HEK293 (cell line): ENCODE measurements around the gene TINCR.

Experiments
- CTCF ChIA-PET: fragments of 350-600 bp; formaldehyde crosslinking; extraction: SDS; loops from one replicate; lab custom pipeline; 2021; ENCODE audit warnings: antibody characterized with exemption; lab: Yijun Ruan, JAX
- POLR2A ChIA-PET: fragments of 300-600 bp; formaldehyde crosslinking; extraction: SDS; loops from one replicate; lab custom pipeline; 2020; ENCODE audit warnings: antibody characterized with exemption, inconsistent platforms; lab: Yijun Ruan, JAX
- H3K27ac ChIP-seq: fragments of 200-500 bp; sonication (Bioruptor generic); 2 replicates; pipeline ENCODE4 v1.5.1; 2014; ENCODE audit warnings: low read depth, low read length, control low read depth, inconsistent platforms; ENCODE audit errors: extremely low read depth
- H3K36me3 ChIP-seq, 2 experiments: fragments of 200-500 bp in 1 of 2; sonication (Bioruptor generic) in 1 of 2; 1 replicate in 1 of 2; 2 replicates in 1 of 2; pipeline ENCODE4 v1.5.1; 2014 to 2017; ENCODE audit warnings: inconsistent platforms in 2 of 2, low read length in 2 of 2; ENCODE audit not compliant: control insufficient read depth in 2 of 2, insufficient read depth in 1 of 2
- H3K4me1 ChIP-seq: fragments of 200-500 bp; sonication (Bioruptor generic); 2 replicates; pipeline ENCODE4 v1.5.1; 2014; ENCODE audit warnings: mild to moderate bottlenecking, low read length, inconsistent platforms; ENCODE audit not compliant: control insufficient read depth, insufficient read depth
- H3K4me3 ChIP-seq: 2 replicates; pipeline ENCODE4 v1.5.1; 2011; ENCODE audit warnings: low read depth, mild to moderate bottlenecking, control low read depth, low read length, moderate library complexity
- H3K9me3 ChIP-seq: fragments of 200-500 bp; sonication (Bioruptor generic); 2 replicates; pipeline ENCODE4 v1.5.1; 2014; ENCODE audit warnings: low read depth, low read length, inconsistent platforms; ENCODE audit not compliant: control insufficient read depth, insufficient read depth
- IKZF3 ChIP-seq: fragments of 450-650 bp; IDR thresholded peaks from 2 replicates; pipeline ENCODE4 v1.5.0; 2018; ENCODE audit warnings: missing biosample characterization, mild to moderate bottlenecking, missing genetic modification characterization, moderate library complexity
- SP2 ChIP-seq: fragments of 450-650 bp; formaldehyde crosslinking; IDR thresholded peaks from 2 replicates; pipeline ENCODE4 v1.5.1; 2016; ENCODE audit warnings: missing biosample characterization, missing genetic modification characterization
- ZFP69B ChIP-seq: fragments of 450-650 bp; formaldehyde crosslinking; IDR thresholded peaks from 2 replicates; pipeline ENCODE4 v1.5.1; 2016; ENCODE audit warnings: missing biosample characterization, missing genetic modification characterization
- ZIC2 ChIP-seq: fragments of 450-650 bp; formaldehyde crosslinking; IDR thresholded peaks from 2 replicates; pipeline ENCODE4 v1.5.1; 2016; ENCODE audit warnings: missing biosample characterization, missing genetic modification characterization
- ZNF157 ChIP-seq: fragments of 450-650 bp; formaldehyde crosslinking; IDR thresholded peaks from 2 replicates; pipeline ENCODE4 v1.5.1; 2016; ENCODE audit warnings: missing biosample characterization, missing genetic modification characterization
- ZNF214 ChIP-seq: fragments of 450-650 bp; formaldehyde crosslinking; IDR thresholded peaks from 2 replicates; pipeline ENCODE4 v1.5.1; 2017; ENCODE audit warnings: missing biosample characterization, mild to moderate bottlenecking, missing genetic modification characterization, borderline replicate concordance
- ZNF423 ChIP-seq: fragments of 450-650 bp; formaldehyde crosslinking; IDR thresholded peaks from 2 replicates; pipeline ENCODE4 v1.5.1; 2016; ENCODE audit warnings: missing biosample characterization, missing genetic modification characterization
- ZNF596 ChIP-seq: fragments of 450-650 bp; IDR thresholded peaks from 2 replicates; pipeline ENCODE4 v1.5.0; 2018; ENCODE audit warnings: missing biosample characterization, mild to moderate bottlenecking, missing genetic modification characterization, moderate library complexity
- ZNF677 ChIP-seq: fragments of 450-650 bp; IDR thresholded peaks from 2 replicates; pipeline ENCODE4 v1.5.0; 2018; ENCODE audit warnings: missing biosample characterization, mild to moderate bottlenecking, missing genetic modification characterization, moderate library complexity
- ZNF777 ChIP-seq: fragments of 450-650 bp; formaldehyde crosslinking; IDR thresholded peaks from 2 replicates; pipeline ENCODE4 v1.5.1; 2017; ENCODE audit warnings: missing biosample characterization, missing genetic modification characterization, borderline replicate concordance
- ZSCAN16 ChIP-seq: fragments of 450-650 bp; formaldehyde crosslinking; IDR thresholded peaks from 2 replicates; pipeline ENCODE4 v1.5.1; 2016; ENCODE audit warnings: missing biosample characterization, missing genetic modification characterization
- ZXDB ChIP-seq: fragments of 450-650 bp; formaldehyde crosslinking; IDR thresholded peaks from 2 replicates; pipeline ENCODE4 v1.5.1; 2016; ENCODE audit warnings: missing biosample characterization, missing genetic modification characterization
- TF ChIP-seq, protein P1 (sequence below): fragments of 450-650 bp; IDR thresholded peaks from 2 replicates; pipeline ENCODE4 v1.5.1; 2018; ENCODE audit warnings: missing biosample characterization, mild to moderate bottlenecking, missing genetic modification characterization
- TF ChIP-seq, protein P2 (sequence below): fragments of 450-650 bp; formaldehyde crosslinking; IDR thresholded peaks from 2 replicates; pipeline ENCODE4 v1.5.1; 2016; ENCODE audit warnings: missing biosample characterization, missing genetic modification characterization
- TF ChIP-seq, protein P3 (sequence below): fragments of 450-650 bp; formaldehyde crosslinking; IDR thresholded peaks from 2 replicates; pipeline ENCODE4 v1.5.1; 2016; ENCODE audit warnings: missing biosample characterization, missing genetic modification characterization, low read depth
- TF ChIP-seq, protein P4 (sequence below): fragments of 450-650 bp; formaldehyde crosslinking; IDR thresholded peaks from 2 replicates; pipeline ENCODE4 v1.5.1; 2016; ENCODE audit warnings: missing biosample characterization, missing genetic modification characterization, borderline replicate concordance
- TF ChIP-seq, protein P5 (sequence below): fragments of 450-650 bp; formaldehyde crosslinking; IDR thresholded peaks from 2 replicates; pipeline ENCODE4 v1.5.1; 2016; ENCODE audit warnings: missing biosample characterization, missing genetic modification characterization
- TF ChIP-seq, protein P6 (sequence below): fragments of 450-650 bp; formaldehyde crosslinking; IDR thresholded peaks from 2 replicates; pipeline ENCODE4 v1.5.1; 2016; ENCODE audit warnings: missing biosample characterization, missing genetic modification characterization

The TINCR gene

DNA sequence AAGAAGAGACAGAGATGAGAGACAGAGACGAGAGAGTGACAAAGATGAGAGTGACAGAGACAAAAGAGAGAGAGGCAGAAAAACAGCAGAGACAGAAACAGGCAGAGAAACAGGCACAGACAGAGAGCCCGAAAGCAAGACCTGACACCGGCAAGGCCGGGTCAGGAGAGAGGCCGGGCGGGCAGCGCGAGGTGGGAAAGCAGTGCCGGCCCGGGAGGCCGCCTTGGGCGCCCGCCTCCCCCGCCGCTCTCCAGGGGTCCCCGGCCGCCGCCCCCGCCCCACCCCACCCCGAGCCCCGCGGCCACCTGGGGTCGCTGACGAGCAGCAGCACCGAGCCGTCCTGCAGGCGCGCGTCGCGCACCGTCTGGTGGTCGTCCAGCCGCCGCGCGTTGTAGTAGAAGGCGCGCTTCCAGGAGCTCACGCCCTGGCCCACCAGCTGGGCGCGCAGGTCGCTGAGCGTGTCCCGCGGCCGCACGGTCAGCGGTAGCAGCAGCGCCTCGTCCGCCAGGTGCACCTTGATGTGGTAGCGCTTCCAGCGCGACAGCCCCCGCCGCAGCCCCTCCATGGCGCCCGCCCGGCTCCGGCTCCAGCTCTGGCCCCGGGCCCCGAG, at the start of gene TINCR (continued):
- TF ChIP-seq, protein P1, sequence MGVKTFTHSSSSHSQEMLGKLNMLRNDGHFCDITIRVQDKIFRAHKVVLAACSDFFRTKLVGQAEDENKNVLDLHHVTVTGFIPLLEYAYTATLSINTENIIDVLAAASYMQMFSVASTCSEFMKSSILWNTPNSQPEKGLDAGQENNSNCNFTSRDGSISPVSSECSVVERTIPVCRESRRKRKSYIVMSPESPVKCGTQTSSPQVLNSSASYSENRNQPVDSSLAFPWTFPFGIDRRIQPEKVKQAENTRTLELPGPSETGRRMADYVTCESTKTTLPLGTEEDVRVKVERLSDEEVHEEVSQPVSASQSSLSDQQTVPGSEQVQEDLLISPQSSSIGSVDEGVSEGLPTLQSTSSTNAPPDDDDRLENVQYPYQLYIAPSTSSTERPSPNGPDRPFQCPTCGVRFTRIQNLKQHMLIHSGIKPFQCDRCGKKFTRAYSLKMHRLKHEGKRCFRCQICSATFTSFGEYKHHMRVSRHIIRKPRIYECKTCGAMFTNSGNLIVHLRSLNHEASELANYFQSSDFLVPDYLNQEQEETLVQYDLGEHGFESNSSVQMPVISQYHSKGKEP (tag by site-specific recombination), result no peak
- TF ChIP-seq ZIC2 (tag by site-specific recombination) (no peak), SP2 (tag by site-specific recombination) (no peak)

DNA sequence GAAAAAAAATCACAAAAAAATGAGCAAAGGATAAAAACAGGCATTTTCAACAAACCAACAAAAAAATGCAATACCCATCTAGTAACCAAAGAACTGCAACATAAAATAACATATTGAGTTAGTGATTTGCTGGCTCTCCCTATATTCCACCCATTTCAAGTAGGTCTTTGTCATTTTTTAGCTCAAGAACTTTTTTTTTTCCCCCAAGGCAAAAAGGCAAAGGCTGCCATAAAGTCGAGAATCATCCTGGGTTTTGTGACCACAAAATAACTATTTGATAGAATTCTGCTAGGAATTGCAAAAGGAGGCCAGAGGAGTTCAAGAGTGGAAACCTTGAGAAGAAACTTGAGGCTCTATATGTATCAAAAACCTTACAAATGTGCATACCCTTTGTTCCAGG, 49.3 kb upstream of the TINCR start:
- Histone ChIP-seq H3K4me3 (no peak overlapping the region), H3K36me3 (peaks cover 56 to 93% of the 10 kb centered on the region in 2 experiments), H3K27ac (no peak overlapping the region), H3K9me3 (no peaks in the 10 kb centered on the region), H3K4me1 (peaks cover 6% of the 10 kb centered on the region)
- POLR2A ChIA-PET, result no interaction called here
- TF ChIP-seq ZFP69B (no peak), ZXDB (tag by site-specific recombination) (no peak), ZNF677 (tag by site-specific recombination) (no peak), IKZF3 (tag by site-specific recombination) (no peak)
- TF ChIP-seq, protein P2, sequence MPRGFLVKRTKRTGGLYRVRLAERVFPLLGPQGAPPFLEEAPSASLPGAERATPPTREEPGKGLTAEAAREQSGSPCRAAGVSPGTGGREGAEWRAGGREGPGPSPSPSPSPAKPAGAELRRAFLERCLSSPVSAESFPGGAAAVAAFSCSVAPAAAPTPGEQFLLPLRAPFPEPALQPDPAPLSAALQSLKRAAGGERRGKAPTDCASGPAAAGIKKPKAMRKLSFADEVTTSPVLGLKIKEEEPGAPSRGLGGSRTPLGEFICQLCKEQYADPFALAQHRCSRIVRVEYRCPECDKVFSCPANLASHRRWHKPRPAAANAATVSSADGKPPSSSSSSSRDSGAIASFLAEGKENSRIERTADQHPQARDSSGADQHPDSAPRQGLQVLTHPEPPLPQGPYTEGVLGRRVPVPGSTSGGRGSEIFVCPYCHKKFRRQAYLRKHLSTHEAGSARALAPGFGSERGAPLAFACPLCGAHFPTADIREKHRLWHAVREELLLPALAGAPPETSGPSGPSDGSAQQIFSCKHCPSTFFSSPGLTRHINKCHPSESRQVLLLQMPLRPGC (tag by site-specific recombination), result no peak
- CTCF ChIA-PET, result interaction anchor here (0.5 kb wide), 1 partner anchor 94 kb away, joined by 4 read pairs; no protein-coding TSS in a partner anchor

DNA sequence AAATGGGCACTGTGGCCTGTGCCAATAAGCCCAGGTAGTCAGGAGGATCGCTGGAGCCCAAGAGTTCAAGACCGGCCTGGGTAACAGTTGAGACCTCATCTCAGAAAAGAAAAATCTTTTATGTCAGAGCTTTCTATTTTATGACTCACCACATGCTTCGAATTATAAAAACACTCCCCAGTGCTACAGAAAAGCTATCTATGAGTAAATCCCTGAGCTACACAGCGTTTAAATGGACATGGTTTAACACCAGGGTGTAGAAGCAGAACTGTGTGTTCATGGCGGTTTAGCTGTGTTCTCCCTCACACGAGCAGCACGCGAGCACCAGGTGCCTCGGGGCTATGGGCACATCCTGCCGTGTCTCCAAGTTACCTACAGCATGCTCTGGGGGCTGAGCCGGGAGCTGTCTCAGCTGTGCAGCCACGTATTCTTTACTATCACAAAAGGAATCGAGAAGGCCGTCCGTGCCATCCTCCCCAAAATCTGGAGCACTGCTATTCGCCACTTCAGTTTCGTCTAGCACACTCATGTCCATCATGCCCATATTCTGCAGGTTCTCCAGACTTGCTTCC, 48.1 kb upstream of the TINCR start:
- POLR2A ChIA-PET, result no interaction called here
- no peak for TF ChIP-seq ZNF777 (tag by site-specific recombination)
- TF ChIP-seq ZNF157 (tag by site-specific recombination), result no peak
- no peak for TF ChIP-seq ZSCAN16
- no peak for TF ChIP-seq ZNF214 (tag by site-specific recombination)
- TF ChIP-seq, protein P1 (tag by site-specific recombination), result no peak
- TF ChIP-seq, protein P3, sequence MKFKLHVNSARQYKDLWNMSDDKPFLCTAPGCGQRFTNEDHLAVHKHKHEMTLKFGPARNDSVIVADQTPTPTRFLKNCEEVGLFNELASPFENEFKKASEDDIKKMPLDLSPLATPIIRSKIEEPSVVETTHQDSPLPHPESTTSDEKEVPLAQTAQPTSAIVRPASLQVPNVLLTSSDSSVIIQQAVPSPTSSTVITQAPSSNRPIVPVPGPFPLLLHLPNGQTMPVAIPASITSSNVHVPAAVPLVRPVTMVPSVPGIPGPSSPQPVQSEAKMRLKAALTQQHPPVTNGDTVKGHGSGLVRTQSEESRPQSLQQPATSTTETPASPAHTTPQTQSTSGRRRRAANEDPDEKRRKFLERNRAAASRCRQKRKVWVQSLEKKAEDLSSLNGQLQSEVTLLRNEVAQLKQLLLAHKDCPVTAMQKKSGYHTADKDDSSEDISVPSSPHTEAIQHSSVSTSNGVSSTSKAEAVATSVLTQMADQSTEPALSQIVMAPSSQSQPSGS (tag by site-specific recombination), result no peak
- TF ChIP-seq, protein P4, sequence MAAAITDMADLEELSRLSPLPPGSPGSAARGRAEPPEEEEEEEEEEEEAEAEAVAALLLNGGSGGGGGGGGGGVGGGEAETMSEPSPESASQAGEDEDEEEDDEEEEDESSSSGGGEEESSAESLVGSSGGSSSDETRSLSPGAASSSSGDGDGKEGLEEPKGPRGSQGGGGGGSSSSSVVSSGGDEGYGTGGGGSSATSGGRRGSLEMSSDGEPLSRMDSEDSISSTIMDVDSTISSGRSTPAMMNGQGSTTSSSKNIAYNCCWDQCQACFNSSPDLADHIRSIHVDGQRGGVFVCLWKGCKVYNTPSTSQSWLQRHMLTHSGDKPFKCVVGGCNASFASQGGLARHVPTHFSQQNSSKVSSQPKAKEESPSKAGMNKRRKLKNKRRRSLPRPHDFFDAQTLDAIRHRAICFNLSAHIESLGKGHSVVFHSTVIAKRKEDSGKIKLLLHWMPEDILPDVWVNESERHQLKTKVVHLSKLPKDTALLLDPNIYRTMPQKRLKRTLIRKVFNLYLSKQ (tag by site-specific recombination), result no peak
- TF ChIP-seq SP2 (tag by site-specific recombination), result no peak
- no peak for TF ChIP-seq ZNF596 (tag by site-specific recombination)
- TF ChIP-seq, protein P5, sequence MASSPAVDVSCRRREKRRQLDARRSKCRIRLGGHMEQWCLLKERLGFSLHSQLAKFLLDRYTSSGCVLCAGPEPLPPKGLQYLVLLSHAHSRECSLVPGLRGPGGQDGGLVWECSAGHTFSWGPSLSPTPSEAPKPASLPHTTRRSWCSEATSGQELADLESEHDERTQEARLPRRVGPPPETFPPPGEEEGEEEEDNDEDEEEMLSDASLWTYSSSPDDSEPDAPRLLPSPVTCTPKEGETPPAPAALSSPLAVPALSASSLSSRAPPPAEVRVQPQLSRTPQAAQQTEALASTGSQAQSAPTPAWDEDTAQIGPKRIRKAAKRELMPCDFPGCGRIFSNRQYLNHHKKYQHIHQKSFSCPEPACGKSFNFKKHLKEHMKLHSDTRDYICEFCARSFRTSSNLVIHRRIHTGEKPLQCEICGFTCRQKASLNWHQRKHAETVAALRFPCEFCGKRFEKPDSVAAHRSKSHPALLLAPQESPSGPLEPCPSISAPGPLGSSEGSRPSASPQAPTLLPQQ, result no peak
- TF ChIP-seq, protein P6, sequence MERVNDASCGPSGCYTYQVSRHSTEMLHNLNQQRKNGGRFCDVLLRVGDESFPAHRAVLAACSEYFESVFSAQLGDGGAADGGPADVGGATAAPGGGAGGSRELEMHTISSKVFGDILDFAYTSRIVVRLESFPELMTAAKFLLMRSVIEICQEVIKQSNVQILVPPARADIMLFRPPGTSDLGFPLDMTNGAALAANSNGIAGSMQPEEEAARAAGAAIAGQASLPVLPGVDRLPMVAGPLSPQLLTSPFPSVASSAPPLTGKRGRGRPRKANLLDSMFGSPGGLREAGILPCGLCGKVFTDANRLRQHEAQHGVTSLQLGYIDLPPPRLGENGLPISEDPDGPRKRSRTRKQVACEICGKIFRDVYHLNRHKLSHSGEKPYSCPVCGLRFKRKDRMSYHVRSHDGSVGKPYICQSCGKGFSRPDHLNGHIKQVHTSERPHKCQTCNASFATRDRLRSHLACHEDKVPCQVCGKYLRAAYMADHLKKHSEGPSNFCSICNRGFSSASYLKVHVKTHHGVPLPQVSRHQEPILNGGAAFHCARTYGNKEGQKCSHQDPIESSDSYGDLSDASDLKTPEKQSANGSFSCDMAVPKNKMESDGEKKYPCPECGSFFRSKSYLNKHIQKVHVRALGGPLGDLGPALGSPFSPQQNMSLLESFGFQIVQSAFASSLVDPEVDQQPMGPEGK (tag by site-specific recombination), result no peak
- TF ChIP-seq ZNF423 (tag by site-specific recombination), result no peak
- Histone ChIP-seq H3K36me3 (peaks cover 57 to 93% of the 10 kb centered on the region in 2 experiments), H3K4me3 (no peak overlapping the region), H3K4me1 (peaks cover 3% of the 10 kb centered on the region; the same call in 1 of the 2 replicates), H3K9me3 (no peaks in the 10 kb centered on the region), H3K27ac (no peak overlapping the region)
- CTCF ChIA-PET, result interaction anchor here (1.2 kb wide), 1 partner anchor 74 kb away, joined by 3 read pairs; the partner anchor contains the start of gene RPL36
